Suprapubic skin (tissue), 4 donors: ENCODE measurements around the gene SH3RF1.

ENCODE experiments used
- POLR2A ChIP-seq, 2 donors: fragments of 450-650 bp; IDR thresholded peaks; one replicate each; pipeline ENCODE4 v1.6.1; 2017; ENCODE audit warnings: antibody characterized with exemption in 2 of 2, mild to moderate bottlenecking in 2 of 2, moderate library complexity in 2 of 2
- POLR2AphosphoS5 ChIP-seq, 3 donors: sonication (generic); formaldehyde crosslinking; IDR thresholded peaks; one replicate each; pipeline ENCODE4 v1.6.1; 2017; ENCODE audit warnings: antibody characterized with exemption in 3 of 3
- TF ChIP-seq, protein P1 (sequence below), 2 donors: fragments of 200-600 bp in 1 of 2; fragments of 450-650 bp in 1 of 2; sonication (generic) in 1 of 2; IDR thresholded peaks; one replicate each; pipeline ENCODE4 v1.5.1; 2016 to 2019; ENCODE audit warnings: antibody characterized with exemption in 2 of 2, mild to moderate bottlenecking in 1 of 2, moderate library complexity in 1 of 2

GRCh38 chr4:169063441-169063840 is 207.3 kb downstream of the SH3RF1 start:
- TF ChIP-seq, protein P1, sequence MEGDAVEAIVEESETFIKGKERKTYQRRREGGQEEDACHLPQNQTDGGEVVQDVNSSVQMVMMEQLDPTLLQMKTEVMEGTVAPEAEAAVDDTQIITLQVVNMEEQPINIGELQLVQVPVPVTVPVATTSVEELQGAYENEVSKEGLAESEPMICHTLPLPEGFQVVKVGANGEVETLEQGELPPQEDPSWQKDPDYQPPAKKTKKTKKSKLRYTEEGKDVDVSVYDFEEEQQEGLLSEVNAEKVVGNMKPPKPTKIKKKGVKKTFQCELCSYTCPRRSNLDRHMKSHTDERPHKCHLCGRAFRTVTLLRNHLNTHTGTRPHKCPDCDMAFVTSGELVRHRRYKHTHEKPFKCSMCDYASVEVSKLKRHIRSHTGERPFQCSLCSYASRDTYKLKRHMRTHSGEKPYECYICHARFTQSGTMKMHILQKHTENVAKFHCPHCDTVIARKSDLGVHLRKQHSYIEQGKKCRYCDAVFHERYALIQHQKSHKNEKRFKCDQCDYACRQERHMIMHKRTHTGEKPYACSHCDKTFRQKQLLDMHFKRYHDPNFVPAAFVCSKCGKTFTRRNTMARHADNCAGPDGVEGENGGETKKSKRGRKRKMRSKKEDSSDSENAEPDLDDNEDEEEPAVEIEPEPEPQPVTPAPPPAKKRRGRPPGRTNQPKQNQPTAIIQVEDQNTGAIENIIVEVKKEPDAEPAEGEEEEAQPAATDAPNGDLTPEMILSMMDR (IDR thresholded peaks at IDR 0.05): no peak
- no peak for TF ChIP-seq POLR2AphosphoS5 (IDR thresholded peaks at IDR 0.05)
- no peak for TF ChIP-seq POLR2A (IDR thresholded peaks at IDR 0.05)
